Gastrocnemius medialis (tissue), 4 donors: Measurements from ENCODE around the gene MYD88.

ENCODE experiments used
- POLR2A ChIP-seq, 2 donors: fragments of 450-650 bp; IDR thresholded peaks; one replicate each; pipeline ENCODE4 v1.6.1; 2017; ENCODE audit warnings: antibody characterized with exemption in 2 of 2, mild to moderate bottlenecking in 2 of 2, moderate library complexity in 2 of 2
- TF ChIP-seq, protein P1 (sequence below), 5 experiments: fragments of 450-650 bp in 3 of 5; fragments of 200-600 bp in 2 of 5; sonication (generic) in 2 of 5; IDR thresholded peaks in 4 of 5; conservative IDR thresholded peaks in 1 of 5; 1 replicate in 4 of 5; 2 replicates in 1 of 5; pipeline ENCODE4 v1.5.1; 2016 to 2019; ENCODE audit warnings: antibody characterized with exemption in 5 of 5, mild to moderate bottlenecking in 3 of 5, moderate library complexity in 3 of 5

DNA sequence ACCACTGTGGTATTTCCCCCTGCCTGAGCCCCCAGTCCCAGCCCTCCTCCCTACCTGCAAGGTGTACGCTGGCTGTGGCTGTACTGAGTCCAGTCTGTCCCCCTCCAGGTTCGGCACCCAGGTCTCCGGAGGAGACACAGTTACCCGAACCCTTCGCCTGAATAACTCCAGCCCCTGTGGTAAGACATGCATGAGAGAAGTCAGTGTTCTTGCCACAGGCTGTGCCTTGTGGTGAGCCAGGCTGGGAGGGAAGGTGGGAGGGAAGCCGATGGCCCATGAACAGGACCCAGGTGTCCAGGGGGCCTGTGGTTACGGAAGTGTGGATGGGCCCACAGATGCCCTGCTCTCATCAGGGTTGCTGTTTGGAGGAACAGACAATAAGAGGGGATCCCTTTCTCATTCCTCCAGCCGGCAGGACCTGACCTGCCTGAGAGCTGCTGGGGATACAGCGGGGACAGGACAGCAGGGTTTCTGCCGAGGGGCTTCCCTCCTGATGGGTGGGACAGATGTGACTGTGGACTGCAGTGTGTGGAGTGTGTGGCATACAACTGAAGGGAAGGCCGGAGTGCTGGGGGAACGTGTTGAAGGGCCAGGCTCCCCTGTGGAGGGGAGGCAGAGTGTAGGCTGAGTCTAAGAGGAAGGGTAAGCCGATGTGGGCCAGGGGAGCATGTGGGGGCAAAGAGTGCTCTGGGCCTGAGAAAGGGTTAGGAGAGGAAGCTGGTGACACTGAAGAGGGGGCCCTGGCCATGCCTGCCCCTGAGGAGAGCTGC is 23.4 kb upstream of the MYD88 start:
- TF ChIP-seq, protein P1, sequence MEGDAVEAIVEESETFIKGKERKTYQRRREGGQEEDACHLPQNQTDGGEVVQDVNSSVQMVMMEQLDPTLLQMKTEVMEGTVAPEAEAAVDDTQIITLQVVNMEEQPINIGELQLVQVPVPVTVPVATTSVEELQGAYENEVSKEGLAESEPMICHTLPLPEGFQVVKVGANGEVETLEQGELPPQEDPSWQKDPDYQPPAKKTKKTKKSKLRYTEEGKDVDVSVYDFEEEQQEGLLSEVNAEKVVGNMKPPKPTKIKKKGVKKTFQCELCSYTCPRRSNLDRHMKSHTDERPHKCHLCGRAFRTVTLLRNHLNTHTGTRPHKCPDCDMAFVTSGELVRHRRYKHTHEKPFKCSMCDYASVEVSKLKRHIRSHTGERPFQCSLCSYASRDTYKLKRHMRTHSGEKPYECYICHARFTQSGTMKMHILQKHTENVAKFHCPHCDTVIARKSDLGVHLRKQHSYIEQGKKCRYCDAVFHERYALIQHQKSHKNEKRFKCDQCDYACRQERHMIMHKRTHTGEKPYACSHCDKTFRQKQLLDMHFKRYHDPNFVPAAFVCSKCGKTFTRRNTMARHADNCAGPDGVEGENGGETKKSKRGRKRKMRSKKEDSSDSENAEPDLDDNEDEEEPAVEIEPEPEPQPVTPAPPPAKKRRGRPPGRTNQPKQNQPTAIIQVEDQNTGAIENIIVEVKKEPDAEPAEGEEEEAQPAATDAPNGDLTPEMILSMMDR (IDR thresholded peaks at IDR 0.05 in 4 of 5, conservative IDR thresholded peaks at IDR 0.05 in 1 of 5), result no peak
- TF ChIP-seq POLR2A (IDR thresholded peaks at IDR 0.05), result no peak
